Smooth muscle cell of the brain vasculature (primary cell): ENCODE results near the gene MORN5.

Source experiments
- DNase-seq: peaks from one replicate; pipeline ENCODE4 v3.0.0-alpha.2; 2012; ENCODE audit warnings: low read depth, low spot score

MORN5 gene

DNA sequence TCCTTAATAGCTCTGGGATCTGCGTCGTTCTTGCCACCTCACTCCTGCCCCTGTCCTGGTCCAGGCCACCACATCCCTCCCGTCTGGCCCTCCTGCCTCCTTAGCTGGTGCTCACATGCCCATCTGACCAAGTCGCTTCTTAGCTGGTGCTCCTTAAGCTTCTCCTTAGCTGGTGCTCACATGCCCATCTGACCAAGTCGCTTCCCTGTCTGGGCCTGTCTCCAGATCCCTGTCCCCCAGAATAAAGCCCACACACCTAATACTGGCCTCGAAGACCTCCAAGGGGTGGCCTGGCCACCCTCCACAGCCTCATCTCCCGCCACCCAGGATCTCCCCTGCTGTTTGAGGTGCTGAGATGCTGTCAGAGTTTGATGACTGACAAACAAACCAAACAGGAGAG, 35.2 kb upstream of the MORN5 start:
- no peak for DNase-seq

DNA sequence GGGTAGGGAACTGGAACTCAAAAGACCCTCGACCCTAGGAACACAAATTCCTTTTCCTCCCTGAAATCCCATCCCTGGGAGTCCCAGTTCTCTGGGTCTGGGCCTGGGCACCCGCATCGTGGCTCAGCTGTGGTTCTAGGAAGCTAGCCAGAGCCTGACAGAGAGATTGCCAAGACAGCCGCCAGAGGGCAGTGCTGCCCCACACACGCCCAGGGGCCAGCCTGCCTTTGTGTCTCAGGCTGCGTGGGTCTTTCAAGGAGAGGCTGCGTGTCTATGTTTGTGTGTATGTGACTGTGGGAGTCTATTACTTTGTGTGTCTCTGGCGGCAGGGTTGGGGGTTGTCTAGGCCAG, 34.6 kb upstream of the MORN5 start:
- DNase-seq = peak; percentile 61

GRCh38 chr9:122125509-122126330, 34.0 kb upstream of the MORN5 start:
- no peak for DNase-seq

DNA sequence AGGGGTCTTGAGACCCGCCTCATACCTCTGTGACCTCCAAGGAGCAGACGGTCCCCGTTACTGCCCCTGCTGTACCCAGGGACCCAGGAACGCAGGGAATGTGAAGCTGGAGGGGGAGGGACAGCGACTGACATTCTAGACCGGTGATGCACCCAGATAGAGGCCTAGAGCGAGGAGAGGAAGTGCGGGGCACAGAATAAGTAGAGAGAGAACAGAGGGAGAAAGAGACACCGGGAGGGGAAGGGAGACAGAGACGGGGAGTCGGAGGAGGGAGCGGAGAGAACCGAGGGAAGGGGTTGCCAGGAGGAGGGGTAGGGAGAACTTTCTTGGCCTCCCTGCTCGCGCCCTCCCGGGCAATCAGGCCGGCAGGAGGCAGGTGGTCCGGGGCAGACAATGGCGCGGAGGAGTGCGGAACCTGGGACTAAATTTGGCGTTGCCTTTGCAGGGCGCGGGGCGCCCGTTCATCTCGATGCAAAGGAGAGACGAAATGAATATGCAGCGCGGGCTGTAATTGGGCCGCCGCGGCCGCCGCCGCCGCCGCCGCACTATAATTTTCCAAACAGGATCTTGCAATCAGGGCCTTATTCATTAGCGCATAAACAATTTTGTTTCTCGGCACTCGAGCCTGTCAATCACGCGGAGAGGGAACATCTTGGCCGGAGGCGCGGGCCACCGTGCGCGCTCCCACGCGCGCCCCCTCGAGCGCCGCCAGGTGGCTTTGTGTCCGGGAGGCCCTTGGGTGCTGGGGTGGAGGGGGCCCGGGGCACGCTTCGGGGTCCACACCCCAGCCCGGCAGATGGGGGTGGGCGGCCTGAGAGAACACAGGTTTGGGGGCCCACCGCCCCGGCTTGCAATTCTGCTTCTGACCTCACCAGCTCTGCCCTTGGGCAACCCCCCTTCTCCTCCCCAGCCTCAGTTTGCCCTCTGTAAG, 33.1 kb upstream of the MORN5 start:
- no peak for DNase-seq

DNA sequence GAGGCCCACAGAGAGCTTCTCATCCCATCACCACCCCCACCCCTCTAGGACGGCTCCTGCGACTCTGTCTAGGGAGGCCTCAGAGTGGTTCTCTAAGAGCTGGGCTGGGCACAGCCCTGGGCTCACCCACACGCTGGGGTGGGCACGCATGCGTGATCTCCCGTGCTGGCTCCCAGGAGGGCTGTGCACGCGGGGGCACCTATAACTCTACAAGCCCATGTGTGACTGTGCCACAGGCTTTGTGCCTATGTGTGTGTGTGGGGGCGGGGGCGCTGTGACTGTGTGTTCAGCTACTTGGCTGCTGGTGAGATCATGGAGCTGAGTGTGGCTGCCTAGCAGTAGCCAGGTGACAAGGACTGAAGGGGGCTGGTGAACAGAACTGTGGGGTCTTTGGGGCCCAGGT, 32.3 kb upstream of the MORN5 start:
- DNase-seq = no peak

DNA sequence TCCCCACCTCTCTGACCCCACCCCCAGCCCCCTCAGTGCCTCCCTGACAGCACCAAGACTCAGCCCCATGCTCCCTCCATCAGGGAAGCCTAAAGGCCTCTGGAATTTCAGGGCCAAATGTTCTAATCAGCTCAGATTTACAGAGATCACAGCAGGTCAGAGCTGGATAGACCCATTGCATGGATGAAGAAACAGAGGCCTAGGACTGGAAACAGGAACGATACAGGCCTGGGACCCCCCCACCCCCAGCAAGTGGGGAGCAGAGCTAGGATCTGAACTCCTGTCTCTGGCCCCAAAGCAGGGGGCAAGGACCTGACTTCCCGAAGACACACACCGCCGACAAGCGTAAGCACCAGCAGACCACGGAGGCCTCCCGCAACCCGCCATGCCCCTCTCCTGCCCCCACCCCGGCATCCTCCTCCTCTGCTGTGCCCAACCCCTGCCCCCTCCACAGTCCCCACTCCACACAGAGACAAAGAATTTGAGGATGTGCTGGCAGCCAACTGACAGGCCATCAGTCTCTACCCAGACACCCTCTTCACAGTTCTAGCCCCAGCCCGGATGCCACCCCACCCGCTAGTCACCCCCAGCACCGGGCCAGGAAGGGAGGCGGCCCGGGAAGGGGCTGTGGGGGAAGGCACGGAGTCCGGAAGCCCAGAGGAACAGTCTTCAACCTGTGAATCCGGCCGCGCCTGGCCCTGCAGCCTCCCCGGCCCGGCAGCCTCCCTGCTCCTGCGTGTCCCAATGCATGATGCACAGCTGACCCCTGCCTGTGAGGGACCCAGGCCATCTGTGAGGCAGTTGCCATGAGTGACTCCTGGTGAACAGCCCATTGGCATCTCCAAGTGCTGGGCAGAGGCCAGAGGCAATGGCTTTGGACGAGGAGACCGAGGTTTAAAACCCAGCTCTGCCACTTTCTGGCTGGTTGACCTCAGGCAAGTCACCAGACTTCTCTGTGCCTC, 31.4 kb upstream of the MORN5 start:
- DNase-seq = no peak

DNA sequence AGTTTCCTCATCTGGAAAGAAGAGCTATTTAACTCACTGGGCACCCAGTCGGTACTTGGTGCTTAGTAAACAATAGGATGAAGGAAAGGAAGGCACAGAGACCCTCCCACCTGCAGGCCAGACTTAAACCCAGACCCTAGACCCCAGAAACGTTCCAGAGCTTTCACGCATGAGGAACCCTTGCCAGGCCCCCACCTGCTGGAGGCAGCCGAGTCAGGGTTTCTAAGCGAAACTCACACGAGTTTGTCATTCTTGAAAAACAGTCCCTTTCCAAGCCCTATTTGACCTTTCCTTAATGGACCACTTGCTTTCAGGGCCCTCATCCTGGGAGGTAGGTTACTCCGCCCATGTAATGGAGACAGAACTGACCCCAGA, 30.8 kb upstream of the MORN5 start:
- no peak for DNase-seq

- no peak for DNase-seq
Observed at GRCh38 chr9:122129969-122130368, 29.7 kb upstream of the MORN5 start.

DNA sequence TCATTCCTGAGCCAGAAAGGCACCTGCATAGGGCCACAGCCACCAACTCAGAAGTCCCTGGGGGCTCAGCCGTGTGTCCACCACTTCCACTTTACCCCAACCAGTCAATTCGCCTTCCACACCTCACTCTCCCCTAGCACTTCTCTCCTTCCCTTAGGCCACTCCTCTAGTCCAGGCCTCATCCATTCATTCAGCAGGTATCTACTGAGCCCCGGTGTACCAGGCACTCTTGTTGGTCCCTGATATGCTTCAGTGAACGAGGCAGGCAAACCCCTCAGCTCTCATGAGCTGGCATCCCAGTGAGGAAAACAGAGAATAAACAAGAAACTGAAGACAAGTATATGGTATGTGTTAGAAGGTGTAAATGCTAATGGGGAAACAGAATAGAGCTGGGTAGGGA, 28.9 kb upstream of the MORN5 start:
- no peak for DNase-seq

DNA sequence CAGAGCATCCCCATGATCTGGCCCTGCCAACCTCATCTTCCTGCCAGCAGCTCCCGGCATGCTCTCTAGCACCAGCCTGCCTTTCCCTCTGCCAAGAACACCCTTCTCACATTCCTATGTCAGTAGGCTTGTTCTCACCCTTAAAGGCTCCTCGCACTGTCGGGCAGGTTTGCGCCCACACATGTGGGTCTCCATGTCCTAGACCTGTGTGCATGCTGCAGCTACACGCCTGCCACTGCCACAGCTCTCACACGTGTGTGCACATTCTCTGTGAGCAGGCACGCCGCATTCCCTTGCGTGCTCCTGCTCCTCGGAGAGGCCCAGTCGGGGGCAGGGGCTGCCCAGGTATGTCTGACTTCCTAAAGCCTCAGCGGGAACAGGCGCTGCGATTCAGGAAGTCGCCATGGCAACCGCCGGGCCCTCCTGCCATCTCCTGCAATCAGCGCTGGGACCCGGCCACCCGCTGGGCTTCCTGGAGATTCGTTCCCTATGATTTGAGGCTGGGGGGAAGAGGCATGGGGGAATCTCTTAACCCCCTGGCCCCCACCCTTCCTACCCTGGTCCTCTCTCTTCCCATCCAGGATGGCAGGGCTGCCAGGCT, 28.2 kb upstream of the MORN5 start:
- DNase-seq = no peak

DNA sequence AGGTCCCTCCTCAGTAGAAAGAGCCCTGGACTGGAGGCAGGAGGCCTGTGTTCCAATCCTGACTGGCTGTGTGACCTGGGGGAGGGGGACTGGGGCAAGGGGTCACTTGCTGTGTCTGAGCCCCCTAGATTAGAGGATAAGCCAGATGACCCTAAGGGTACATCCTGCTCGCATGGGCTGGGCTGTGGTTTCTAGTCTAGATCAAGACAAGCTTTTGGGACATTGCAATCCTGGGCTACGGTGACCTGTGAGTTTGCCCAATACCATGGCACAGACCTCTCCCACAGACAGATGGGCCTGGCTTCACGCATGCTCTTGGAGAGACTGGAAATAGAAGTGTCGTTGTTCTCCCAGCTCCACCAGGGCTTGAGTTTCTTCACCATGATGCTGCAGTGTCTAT, 27.2 kb upstream of the MORN5 start:
- no peak for DNase-seq

DNA sequence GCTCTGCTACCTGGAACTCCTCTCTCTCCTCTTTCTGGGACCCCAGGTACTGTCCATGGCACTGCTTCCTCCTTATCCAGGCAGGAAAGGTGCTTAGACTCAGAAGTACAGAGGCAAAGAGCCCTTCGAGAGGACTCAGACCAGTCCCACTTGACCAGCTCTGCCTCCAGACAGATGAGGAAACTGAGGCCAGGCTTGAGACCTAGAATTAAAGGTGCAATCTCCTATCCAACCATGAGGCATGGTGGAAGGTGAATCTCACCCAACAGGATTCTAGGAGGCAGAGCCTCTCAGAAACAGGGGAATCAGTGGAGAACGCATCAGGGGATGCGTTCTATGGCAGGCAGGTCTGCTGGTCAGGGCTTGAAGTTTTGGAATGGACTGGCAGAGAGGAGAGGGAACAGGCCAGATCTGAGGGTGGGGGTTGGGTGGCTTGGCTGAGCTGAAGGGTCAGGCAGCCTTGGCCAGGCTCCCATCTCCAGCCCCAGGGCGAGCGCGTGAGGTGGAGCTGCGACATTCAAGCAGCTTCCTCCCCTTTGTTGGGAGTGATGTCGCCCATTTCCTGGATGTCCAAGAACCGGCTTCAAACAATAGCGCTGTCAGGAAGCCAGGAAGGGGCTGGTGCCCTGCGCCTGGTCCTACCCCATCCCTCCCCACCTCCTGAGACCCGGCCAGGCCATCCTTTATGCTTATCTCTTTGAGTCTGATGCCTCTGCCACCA, 26.3 kb upstream of the MORN5 start:
- no peak for DNase-seq

DNA sequence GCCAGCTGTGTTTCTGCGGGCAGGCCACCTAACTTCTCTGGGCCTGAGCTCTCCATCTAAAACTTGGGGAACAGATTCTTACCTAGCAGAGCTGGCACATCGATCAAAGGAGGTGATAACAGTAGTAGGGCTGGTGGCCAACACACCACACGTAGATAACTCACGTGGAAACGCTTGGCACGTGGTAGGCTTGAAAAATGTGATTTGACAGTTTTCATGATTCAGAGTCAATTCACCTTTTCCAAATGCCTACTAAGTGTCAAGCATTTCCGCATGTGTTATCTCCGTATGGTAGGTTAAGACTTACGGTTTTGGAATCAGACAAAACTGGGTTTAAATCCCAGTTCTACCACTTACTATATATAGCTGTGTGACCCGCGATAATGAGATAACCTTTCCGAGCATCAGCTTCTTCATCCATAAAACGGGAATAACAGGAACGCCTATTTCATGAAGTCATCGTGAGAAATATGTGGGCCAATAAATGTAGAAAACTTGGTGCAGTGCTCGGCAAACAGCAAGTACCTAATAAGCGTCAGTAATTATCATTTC, 25.6 kb upstream of the MORN5 start:
- no peak for DNase-seq

GRCh38 chr9:122134822-122135528, 24.7 kb upstream of the MORN5 start:
- no peak for DNase-seq

- no peak for DNase-seq
Observed at GRCh38 chr9:122135529-122135859, 24.2 kb upstream of the MORN5 start.

DNA sequence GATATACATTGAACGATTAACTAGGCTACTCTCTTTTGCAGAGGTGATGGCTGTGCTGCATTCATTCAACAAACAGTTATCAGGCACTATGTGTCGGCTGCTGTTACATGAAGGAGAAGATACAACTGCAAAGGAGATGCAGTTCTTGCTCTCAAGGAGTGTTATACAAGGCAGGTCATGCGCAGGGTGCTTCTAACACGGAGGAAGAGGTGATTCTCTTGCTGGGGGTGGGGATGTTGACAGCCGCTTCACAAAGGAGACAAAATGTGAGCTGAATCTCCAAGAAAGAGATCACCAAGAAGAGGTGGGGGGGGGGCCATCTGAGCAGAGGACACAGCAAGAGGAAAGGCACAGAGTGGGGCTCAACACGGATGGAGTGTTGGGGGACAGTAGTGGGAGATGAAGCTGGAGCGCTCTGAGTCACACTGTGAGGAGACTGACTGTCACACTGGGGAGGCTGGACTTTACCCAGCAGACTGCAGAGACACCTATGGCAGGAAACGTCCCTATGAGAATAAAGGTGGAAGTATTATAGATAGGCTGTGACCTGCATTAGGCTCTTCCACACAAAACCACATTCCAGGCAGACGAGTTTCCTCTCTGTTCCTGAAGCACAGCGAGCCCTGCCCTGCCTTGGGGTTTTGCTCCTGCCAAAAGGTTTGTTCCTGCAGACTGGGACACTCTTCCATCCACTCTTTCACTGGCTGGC, 21.0 kb upstream of the MORN5 start:
- DNase-seq = no peak

- no peak for DNase-seq
Observed at GRCh38 chr9:122140368-122141193, 19.1 kb upstream of the MORN5 start.

DNA sequence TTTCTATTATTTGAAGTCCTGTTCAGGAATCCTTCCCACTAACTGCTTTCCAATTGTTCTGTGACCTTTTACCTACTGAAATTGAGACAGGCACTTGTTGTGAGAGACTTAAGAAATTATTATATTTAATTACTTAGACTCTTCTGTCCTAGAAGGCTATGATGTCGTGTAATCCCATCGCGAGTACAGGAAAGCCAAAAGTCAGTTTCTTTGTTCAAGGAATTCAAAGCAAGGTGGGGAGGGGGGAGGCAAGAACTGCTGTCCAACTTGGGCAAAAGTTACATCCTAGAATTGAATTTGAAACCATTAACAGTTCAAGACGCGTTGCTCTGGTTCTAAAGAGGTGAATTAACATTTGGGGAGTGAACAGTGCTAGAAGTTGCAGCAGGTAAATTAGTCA, 18.0 kb upstream of the MORN5 start:
- no peak for DNase-seq
